ENCODE results near the gene RAB33A. TPM values are rescaled to one million over a fixed set of nuclear protein-coding genes. Genes with fewer than 3 reads are reported as not detected.

RAB33A gene
- total and polyA plus RNA-seq, 2 donors (not counting 1 experiment from before 2014, with no cell fraction given): 2.4 to 5.4 TPM

DNA sequence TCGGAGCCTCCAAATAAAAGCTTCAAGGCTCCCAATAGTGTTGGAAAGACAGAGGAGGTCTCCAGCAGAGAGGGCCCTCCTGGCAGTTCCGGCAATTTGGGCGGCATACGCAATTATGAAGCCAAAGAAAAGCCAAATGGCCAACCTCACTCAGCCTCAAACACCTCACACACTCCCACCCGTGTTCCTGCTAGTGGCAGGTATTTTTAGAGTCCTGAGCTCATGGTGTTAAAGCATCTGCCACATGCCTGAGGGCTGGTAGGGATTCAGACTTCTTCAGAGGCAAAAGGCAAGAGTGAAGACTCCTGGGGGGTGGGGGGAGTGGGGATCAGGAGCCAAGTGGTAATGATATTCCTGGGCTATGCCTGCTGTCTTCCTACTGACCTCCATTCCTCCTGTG is 7.4 kb downstream of the RAB33A start:
- H3K27me3 Mint-ChIP-seq: no peaks in the 10 kb centered on the region
- Histone ChIP-seq H3K4me3 (ENCODE audit: control extremely low read depth in 1 of 5, extremely low read depth in 1 of 5, insufficient read depth in 1 of 5, low read depth in 2 of 5, low read length in 4 of 5) (no peak overlapping the region), H3K9me3 (ENCODE audit: control extremely low read depth in 1 of 3, control insufficient read depth in 2 of 3, insufficient read depth in 1 of 3, low read length in 2 of 3) (peaks cover 0 to 6% (median 0%) of the 10 kb centered on the region in 3 donors), H3K27ac (ENCODE audit: low read length in 2 of 2) (no peak overlapping the region), H4K20me1 (ENCODE audit: control insufficient read depth, insufficient read depth, low read length, poor library complexity, severe bottlenecking) (no peaks in the 10 kb centered on the region), H3K9ac (ENCODE audit: low read length) (no peak overlapping the region), H3K79me2 (ENCODE audit: control insufficient read depth, insufficient read depth, low read length) (peaks cover 18% of the 10 kb centered on the region), H3K4me1 (ENCODE audit: control insufficient read depth in 2 of 2, insufficient read depth in 2 of 2, low read length in 2 of 2) (peaks cover 26 to 47% of the 10 kb centered on the region in 2 donors), H3K27me3 (replicated peaks in 1 of 4; ENCODE audit: control extremely low read depth in 1 of 4, control insufficient read depth in 3 of 4, insufficient read depth in 4 of 4, low read length in 3 of 4) (no peaks in the 10 kb centered on the region), H3K4me2 (replicated peaks; ENCODE audit: low read depth, low read length, poor library complexity, severe bottlenecking) (no peak overlapping the region), H2AFZ (ENCODE audit: insufficient read depth, low read depth, low read length, poor library complexity, severe bottlenecking) (no peak overlapping the region), H3K36me3 (replicated peaks in 1 of 2; ENCODE audit: control extremely low read depth in 1 of 2, control insufficient read depth in 1 of 2, extremely low read depth in 1 of 2, insufficient read depth in 2 of 2, low read length in 1 of 2) (no peaks in the 10 kb centered on the region)
- POLR2A ChIA-PET: no interaction called here
- H3K9me3 Mint-ChIP-seq (ENCODE audit: insufficient read depth): no peaks in the 10 kb centered on the region
- no peak for TF ChIP-seq EZH2 (IDR thresholded peaks at IDR 0.05; ENCODE audit: borderline replicate concordance, insufficient read depth, low read depth, low read length, poor library complexity, severe bottlenecking)
- TF ChIP-seq, protein P1, sequence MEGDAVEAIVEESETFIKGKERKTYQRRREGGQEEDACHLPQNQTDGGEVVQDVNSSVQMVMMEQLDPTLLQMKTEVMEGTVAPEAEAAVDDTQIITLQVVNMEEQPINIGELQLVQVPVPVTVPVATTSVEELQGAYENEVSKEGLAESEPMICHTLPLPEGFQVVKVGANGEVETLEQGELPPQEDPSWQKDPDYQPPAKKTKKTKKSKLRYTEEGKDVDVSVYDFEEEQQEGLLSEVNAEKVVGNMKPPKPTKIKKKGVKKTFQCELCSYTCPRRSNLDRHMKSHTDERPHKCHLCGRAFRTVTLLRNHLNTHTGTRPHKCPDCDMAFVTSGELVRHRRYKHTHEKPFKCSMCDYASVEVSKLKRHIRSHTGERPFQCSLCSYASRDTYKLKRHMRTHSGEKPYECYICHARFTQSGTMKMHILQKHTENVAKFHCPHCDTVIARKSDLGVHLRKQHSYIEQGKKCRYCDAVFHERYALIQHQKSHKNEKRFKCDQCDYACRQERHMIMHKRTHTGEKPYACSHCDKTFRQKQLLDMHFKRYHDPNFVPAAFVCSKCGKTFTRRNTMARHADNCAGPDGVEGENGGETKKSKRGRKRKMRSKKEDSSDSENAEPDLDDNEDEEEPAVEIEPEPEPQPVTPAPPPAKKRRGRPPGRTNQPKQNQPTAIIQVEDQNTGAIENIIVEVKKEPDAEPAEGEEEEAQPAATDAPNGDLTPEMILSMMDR (IDR thresholded peaks at IDR 0.05): no peak
- no peak overlapping the region for H3K27ac Mint-ChIP-seq
- CTCF ChIA-PET: no interaction called here
- intact Hi-C loops (cut with micrococcal nuclease): no loop called here
- ATAC-seq (ENCODE audit: low read depth): no peak
- peaks cover 46% of the 10 kb centered on the region for H3K4me1 Mint-ChIP-seq
- DNase-seq: no peak
- WGBS (ENCODE audit: insufficient coverage): no CpG with 5 or more reads among the region's 5 CpGs
- H3K4me3 Mint-ChIP-seq: no peak overlapping the region

DNA sequence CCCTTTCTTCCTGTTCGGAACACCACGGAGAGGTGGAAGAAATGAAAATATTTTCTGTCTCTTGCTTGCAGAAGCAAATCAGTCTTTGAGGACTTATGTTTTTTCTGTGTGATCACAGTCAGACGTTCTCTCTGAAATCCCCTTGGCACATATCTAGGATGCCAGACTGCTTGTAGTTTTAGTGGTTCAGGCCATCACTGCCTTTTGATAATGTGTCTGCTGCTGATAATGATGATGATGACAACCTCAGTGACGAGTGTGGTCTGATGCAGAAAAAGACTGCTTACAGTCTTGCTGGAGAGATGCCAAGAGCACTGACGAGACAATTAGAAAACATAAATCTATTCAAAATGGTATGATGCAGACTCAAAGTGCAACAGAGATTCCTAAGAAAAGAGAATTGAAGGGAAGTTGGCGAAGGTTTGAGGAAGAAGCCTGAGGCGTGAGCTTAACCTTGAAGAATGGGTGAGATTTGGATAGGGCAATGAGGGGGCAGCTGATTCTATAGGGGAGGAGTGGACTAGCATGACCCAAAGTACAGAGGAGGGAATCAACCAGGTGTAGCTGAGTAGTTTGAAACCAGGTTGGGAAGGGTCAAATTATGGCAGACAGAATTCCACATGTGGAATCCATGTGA is 7.9 kb downstream of the RAB33A start:
- ATAC-seq (ENCODE audit: low read depth) (no peak), DNase-seq (no peak)
- Mint-ChIP-seq H3K27ac (no peak overlapping the region), H3K9me3 (ENCODE audit: insufficient read depth) (no peaks in the 10 kb centered on the region), H3K4me3 (no peak overlapping the region), H3K4me1 (peaks cover 44% of the 10 kb centered on the region), H3K27me3 (no peaks in the 10 kb centered on the region)
- no peak overlapping the region for H3K27ac ChIP-seq (ENCODE audit: low read length in 2 of 2)
- no peaks in the 10 kb centered on the region for H4K20me1 ChIP-seq (ENCODE audit: control insufficient read depth, insufficient read depth, low read length, poor library complexity, severe bottlenecking)
- intact Hi-C loops (cut with micrococcal nuclease): no loop called here
- H3K4me1 ChIP-seq (ENCODE audit: control insufficient read depth in 2 of 2, insufficient read depth in 2 of 2, low read length in 2 of 2): peaks cover 23 to 45% of the 10 kb centered on the region in 2 donors
- no peak overlapping the region for H2AFZ ChIP-seq (ENCODE audit: insufficient read depth, low read depth, low read length, poor library complexity, severe bottlenecking)
- POLR2A ChIA-PET: no interaction called here
- H3K4me2 ChIP-seq (replicated peaks; ENCODE audit: low read depth, low read length, poor library complexity, severe bottlenecking): no peak overlapping the region
- H3K9me3 ChIP-seq (ENCODE audit: control extremely low read depth in 1 of 3, control insufficient read depth in 2 of 3, insufficient read depth in 1 of 3, low read length in 2 of 3): peaks cover 0 to 6% (median 0%) of the 10 kb centered on the region in 3 donors
- no peak for TF ChIP-seq EZH2 (IDR thresholded peaks at IDR 0.05; ENCODE audit: borderline replicate concordance, insufficient read depth, low read depth, low read length, poor library complexity, severe bottlenecking)
- TF ChIP-seq, protein P1 (IDR thresholded peaks at IDR 0.05): no peak
- CTCF ChIA-PET: interaction anchor here (1.6 kb wide), 1 partner anchor 97 kb away, joined by 3 read pairs; no protein-coding TSS in a partner anchor
- no peak overlapping the region for H3K4me3 ChIP-seq (ENCODE audit: control extremely low read depth in 1 of 5, extremely low read depth in 1 of 5, insufficient read depth in 1 of 5, low read depth in 2 of 5, low read length in 4 of 5)
- peaks cover 15% of the 10 kb centered on the region for H3K79me2 ChIP-seq (ENCODE audit: control insufficient read depth, insufficient read depth, low read length)
- no peaks in the 10 kb centered on the region for H3K27me3 ChIP-seq (replicated peaks in 1 of 4; ENCODE audit: control extremely low read depth in 1 of 4, control insufficient read depth in 3 of 4, insufficient read depth in 4 of 4, low read length in 3 of 4)
- no peaks in the 10 kb centered on the region for H3K36me3 ChIP-seq (replicated peaks in 1 of 2; ENCODE audit: control extremely low read depth in 1 of 2, control insufficient read depth in 1 of 2, extremely low read depth in 1 of 2, insufficient read depth in 2 of 2, low read length in 1 of 2)
- 81% methylated on average over 2 of the region's 7 CpGs for WGBS (ENCODE audit: insufficient coverage)
- H3K9ac ChIP-seq (ENCODE audit: low read length): no peak overlapping the region
